NT2/D1 (cell line): ENCODE measurements around the gene TINAGL1.

ENCODE experiments used
- DNase-seq: peaks from one replicate; pipeline ENCODE4 v3.0.0-alpha.2; 2011; ENCODE audit warnings: low read depth, low spot score
- H3K27me3 ChIP-seq: 2 replicates; pipeline ENCODE4 v1.6.0; 2011; ENCODE audit warnings: mild to moderate bottlenecking; ENCODE audit not compliant: insufficient read length, insufficient read depth
- H3K36me3 ChIP-seq: 2 replicates; pipeline ENCODE4 v1.6.1; 2011; ENCODE audit warnings: mild to moderate bottlenecking, low read length, mixed read lengths; ENCODE audit not compliant: insufficient read depth, insufficient read length
- H3K4me1 ChIP-seq: 2 replicates; pipeline ENCODE4 v1.5.1; 2011; ENCODE audit not compliant: insufficient read depth, insufficient read length
- H3K4me3 ChIP-seq: 2 replicates; pipeline ENCODE4 v1.5.1; 2011; ENCODE audit warnings: low read depth; ENCODE audit not compliant: insufficient read length
- H3K9ac ChIP-seq: 2 replicates; pipeline ENCODE4 v1.6.0; 2011; ENCODE audit warnings: low read depth; ENCODE audit not compliant: insufficient read length
- H3K9me3 ChIP-seq: 2 replicates; pipeline ENCODE4 v1.5.1; 2011; ENCODE audit warnings: mild to moderate bottlenecking, low read length; ENCODE audit not compliant: insufficient read depth
- SUZ12 ChIP-seq: IDR thresholded peaks from 2 replicates; pipeline ENCODE4 v1.6.1; 2011; ENCODE audit not compliant: insufficient read length, insufficient read depth; ENCODE audit errors: extremely low read depth
- YY1 ChIP-seq: IDR thresholded peaks from 2 replicates; pipeline ENCODE4 v1.6.1; 2011; ENCODE audit not compliant: insufficient read length, insufficient read depth
- ZNF274 ChIP-seq: IDR thresholded peaks from 2 replicates; pipeline ENCODE4 v1.6.1; 2011; ENCODE audit warnings: mild to moderate bottlenecking, low read depth, low read length

The TINAGL1 gene

GRCh38 chr1:31617218-31617915 is 41.1 kb downstream of the TINAGL1 start, which contains the start of gene HCRTR1:
HCRTR1 (plus strand) TSS chr1:31617689; CDS start chr1:31619193, 1,504 bp downstream.
- Histone ChIP-seq H3K27me3 (peaks cover 43% of the 10 kb centered on the region), H3K9me3 (no peaks in the 10 kb centered on the region), H3K4me1 (peaks cover 27% of the 10 kb centered on the region), H3K4me3 (peak within 1 kb of the TSS; percentile 54), H3K36me3 (no peaks in the 10 kb centered on the region), H3K9ac (peak within 1 kb of the TSS; percentile 80)
- TF ChIP-seq ZNF274 (no peak), SUZ12 (no peak), YY1 (no peak)
- no peak for DNase-seq

GRCh38 chr1:31617916-31618746 is 41.8 kb downstream of the TINAGL1 start:
- peaks cover 43% of the 10 kb centered on the region for H3K27me3 ChIP-seq
- H3K4me1 ChIP-seq = peaks cover 27% of the 10 kb centered on the region
- peak overlapping the region; percentile 54 for H3K4me3 ChIP-seq
- H3K36me3 ChIP-seq = no peaks in the 10 kb centered on the region
- H3K9me3 ChIP-seq = no peaks in the 10 kb centered on the region
- DNase-seq = peak; percentile 74
- TF ChIP-seq YY1 (no peak), SUZ12 (no peak), ZNF274 (no peak)
- peak overlapping the region; percentile 80 for H3K9ac ChIP-seq

GRCh38 chr1:31618916-31619846 is 42.9 kb downstream of the TINAGL1 start:
- Histone ChIP-seq H3K9ac (no peak overlapping the region), H3K27me3 (peaks cover 43% of the 10 kb centered on the region), H3K9me3 (no peaks in the 10 kb centered on the region), H3K36me3 (no peaks in the 10 kb centered on the region), H3K4me3 (no peak overlapping the region), H3K4me1 (peaks cover 20% of the 10 kb centered on the region)
- DNase-seq = no peak
- no peak for TF ChIP-seq ZNF274
- TF ChIP-seq SUZ12 = no peak
- no peak for TF ChIP-seq YY1

- no peak for DNase-seq
- H3K4me3 ChIP-seq = no peak overlapping the region
- no peak overlapping the region for H3K9ac ChIP-seq
- H3K36me3 ChIP-seq = peaks cover 9% of the 10 kb centered on the region
- TF ChIP-seq SUZ12 = no peak
- TF ChIP-seq YY1 = no peak
- no peak for TF ChIP-seq ZNF274
- peaks cover 35% of the 10 kb centered on the region for H3K27me3 ChIP-seq
- H3K9me3 ChIP-seq = no peaks in the 10 kb centered on the region
- H3K4me1 ChIP-seq = peaks cover 18% of the 10 kb centered on the region
Observed at GRCh38 chr1:31620631-31621497, 44.5 kb downstream of the TINAGL1 start.

GRCh38 chr1:31621498-31621820 is 45.1 kb downstream of the TINAGL1 start:
- H3K9me3 ChIP-seq = no peaks in the 10 kb centered on the region
- no peak overlapping the region for H3K9ac ChIP-seq
- peaks cover 9% of the 10 kb centered on the region for H3K36me3 ChIP-seq
- peaks cover 29% of the 10 kb centered on the region for H3K27me3 ChIP-seq
- TF ChIP-seq ZNF274 = no peak
- H3K4me3 ChIP-seq = no peak overlapping the region
- no peak for DNase-seq
- H3K4me1 ChIP-seq = peaks cover 23% of the 10 kb centered on the region
